GM19324 (cell line): ENCODE data around the gene NUP93.

Experiments used
- ATAC-seq: cut with Tn5 transposase; IDR thresholded peaks from one replicate; pipeline ENCODE4 v1.9.1; 2021; ENCODE audit warnings: mild to moderate bottlenecking, moderate library complexity; ENCODE audit not compliant: unreplicated experiment, low FRiP score

Gene NUP93

DNA sequence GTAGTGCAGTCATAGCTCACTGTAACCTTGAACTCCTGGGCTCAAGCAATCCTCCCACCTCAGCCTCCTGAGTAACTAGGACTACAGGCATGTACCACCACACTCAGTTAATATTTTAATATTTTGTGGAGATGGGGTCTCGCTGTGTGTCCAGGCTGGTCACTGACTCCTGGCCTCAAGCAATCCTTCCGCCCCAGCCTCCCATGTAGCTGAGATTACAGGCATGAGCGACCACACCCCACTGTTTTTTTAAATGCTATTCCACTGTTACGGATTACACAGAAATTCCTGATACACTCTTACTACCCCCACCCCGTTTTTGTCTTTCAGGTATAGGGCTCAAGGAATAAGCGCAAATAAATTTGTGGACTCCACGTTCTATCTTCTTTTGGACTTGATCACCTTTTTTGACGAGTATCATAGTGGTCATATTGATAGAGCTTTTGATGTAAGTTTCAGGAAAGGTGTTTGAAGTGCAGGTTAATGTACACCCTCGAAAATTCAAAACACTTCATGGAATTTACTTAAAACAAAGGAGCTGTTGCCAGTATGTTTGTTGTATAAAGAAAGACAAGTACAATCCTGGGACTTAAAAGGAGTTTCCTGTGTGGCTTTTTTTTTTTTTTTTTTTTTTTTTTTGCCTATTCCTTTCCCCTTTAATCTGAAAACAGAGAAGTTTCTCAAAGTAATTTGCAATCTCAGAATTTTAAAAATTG is 108.9 kb downstream of the NUP93 start:
- ATAC-seq: no peak

DNA sequence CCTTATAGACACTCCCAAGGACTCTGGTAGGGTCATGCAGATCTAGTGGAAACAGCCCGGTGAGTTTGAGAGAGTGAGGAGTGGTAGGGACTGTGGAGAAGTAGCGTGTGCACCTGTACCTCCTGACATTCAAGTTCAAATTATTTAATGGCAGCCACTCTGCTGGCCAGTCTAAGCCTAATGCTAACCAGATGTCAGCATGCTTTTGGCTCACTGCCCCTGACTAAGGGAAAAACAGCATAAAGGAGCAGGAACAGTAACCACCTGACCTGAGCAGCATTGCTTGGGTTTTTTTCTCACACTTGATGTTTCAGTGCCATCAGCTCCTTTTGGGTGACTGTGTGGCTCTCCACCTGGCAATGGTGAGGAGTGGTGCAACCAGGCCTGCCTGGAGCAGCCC is 111.3 kb downstream of the NUP93 start:
- no peak for ATAC-seq

DNA sequence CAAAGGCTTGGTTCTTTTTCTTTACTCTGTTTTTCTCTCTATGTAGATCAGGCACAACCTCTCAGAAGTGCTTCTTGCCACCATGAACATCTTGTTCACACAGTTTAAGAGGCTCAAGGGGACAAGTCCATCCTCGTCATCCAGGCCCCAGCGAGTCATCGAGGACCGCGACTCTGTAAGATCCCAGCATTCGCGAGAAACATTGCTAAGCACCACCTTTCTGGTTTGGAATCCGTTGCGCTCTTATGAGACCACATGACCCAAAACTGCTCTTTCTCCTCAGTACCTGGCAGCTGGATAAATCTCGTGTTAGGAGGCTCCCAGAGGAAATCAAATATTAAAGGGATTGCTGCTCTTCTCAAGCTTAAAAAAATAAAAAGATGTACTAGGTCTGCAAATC is 111.7 kb downstream of the NUP93 start:
- ATAC-seq: no peak

DNA sequence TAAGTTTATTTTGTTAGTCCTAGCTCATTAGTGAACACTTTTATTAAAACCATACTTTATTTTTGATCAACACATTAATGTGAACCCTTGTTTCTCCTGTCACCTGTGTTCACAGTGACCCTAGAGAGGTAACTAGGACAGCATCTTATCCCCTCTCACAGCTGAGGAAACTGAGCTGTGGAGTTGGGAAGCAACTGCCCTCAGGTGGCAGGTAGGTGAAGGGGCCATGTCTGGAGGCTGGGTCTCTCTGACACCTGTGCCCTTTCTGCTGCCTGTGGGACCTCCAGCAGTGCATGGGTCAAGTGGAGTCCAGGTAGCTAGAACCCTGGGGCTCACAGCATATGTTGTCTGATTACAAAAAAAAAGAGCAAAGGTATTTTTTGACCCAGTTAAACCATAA is 112.2 kb downstream of the NUP93 start:
- no peak for ATAC-seq

DNA sequence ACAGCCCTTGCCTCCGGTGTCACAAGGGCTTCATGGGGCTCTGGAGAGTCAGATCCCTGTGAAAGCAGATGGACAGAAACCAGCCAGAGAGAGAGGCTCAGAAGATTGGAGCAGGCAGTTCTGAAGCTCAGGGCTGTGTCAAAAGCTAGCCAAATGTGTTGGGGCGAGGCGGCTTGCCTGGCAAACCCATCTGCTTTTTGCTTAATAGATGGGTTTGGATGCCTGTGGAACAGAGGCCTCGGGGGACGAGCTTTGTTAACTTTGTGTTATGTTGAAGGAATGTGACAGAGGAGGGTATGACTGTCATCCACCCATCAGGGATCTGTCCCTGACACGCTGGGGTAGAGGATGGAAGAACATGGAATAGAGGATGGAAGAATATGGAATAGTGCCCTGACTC is 114.1 kb downstream of the NUP93 start:
- ATAC-seq: no peak

DNA sequence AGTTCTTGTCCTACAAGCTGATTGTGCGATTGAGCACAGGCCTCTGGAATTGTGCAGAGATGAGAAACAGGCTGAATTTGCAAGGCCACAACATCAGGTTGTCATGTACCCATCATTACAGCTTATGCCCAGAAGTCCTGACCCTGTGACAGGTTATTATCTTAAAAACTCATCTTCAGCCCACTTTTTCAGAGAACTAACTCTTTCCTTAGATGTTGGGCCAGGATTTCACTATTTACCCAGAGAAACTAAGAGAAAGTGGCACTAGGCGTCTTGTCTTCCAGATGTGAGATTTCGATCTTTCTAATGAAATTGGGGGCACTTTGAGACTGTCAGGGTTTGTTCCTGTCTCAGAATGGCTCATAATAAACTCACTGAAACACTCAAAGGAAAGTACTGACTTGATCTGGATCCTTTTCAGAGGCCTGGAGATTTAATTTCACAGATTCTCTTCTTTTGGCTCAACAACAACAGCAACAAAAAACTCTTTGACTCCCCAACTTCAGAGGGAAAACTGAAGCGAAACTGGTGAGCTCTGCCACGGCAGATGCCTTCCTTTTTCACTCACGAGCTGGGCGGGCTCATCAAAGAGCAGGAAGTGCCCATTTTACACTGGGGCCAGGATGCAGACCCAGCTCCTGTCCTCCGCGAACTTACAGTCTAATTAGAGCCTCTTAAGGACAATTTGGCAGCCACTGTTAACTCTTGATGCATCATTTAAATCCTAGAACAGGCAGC is 117.4 kb downstream of the NUP93 start:
- ATAC-seq: no peak

DNA sequence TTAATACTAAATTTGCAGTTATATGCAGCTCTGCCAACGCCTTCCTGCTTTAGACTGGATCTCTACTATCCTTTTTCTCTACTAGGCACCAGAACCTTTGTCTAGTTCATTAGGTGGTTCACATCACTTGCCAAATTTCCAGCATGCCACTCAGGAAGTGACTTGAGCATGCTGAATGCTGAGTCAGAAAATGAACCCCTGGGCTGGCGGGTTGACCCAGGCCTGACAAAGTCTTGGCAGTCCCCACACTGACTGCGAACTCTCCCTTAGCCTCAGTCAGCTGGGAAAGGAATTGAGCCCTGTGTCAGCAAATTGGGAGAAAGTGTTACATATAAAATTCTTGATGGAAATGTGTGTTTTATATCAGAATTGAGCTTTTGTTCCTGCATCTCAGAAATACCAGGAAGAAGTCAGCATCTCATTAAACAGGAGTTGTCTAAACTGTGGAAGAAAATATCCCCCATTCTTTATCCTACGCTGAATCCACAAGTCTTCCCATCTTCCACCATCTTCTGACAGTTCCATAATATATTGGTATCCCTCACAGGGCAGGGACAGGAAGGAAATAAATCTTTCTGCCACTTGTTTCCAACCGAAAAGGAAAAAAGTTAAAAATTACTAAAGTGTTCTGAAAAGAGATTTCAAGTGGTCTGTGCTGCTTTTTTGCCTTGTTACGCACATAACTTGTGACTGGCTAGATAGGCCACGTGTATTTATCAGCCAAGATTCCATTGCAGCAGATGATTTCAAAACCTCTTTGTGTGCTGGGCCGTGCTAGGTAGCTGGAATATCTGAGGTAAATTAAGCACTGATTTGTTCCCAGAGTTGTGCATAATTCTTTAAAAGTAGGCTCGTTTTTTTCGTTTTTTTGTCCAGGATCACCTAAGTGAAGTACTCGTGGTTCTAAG is 118.4 kb downstream of the NUP93 start:
- ATAC-seq: no peak

DNA sequence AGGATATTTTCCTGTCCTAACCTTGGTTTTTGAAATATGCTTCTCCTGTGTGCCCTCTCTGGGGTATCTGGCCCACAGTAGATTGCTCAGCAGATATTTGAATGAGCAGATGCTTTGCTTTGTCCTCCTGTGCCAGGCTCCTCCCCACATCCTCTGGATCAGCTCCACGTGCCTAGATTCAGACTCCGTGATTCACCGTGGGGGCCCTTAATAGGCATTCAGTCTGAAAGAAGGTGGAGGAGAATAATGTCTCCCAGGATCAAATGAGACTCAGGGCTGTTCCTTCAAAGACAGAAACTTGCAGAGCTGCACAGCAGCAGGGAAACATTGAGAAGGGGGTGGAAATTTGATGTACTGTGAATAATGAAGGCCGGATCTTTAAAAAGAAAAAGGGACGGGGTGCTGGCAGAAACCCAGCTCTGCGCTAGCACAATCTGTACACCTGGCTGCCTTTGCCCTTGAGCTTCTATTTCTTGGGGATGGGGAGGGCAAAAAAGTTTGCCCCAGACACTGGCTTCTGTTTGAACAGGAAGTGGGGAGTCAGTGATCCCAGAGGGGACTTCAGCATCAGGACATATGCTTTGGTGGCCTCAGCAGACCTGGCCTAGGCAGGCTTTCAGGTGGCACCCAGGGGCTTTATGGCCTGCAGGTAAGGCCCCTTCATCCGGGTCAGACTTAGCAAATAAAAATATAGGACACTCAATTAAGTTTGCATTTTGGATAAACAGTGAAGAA is 119.2 kb downstream of the NUP93 start:
- no peak for ATAC-seq

DNA sequence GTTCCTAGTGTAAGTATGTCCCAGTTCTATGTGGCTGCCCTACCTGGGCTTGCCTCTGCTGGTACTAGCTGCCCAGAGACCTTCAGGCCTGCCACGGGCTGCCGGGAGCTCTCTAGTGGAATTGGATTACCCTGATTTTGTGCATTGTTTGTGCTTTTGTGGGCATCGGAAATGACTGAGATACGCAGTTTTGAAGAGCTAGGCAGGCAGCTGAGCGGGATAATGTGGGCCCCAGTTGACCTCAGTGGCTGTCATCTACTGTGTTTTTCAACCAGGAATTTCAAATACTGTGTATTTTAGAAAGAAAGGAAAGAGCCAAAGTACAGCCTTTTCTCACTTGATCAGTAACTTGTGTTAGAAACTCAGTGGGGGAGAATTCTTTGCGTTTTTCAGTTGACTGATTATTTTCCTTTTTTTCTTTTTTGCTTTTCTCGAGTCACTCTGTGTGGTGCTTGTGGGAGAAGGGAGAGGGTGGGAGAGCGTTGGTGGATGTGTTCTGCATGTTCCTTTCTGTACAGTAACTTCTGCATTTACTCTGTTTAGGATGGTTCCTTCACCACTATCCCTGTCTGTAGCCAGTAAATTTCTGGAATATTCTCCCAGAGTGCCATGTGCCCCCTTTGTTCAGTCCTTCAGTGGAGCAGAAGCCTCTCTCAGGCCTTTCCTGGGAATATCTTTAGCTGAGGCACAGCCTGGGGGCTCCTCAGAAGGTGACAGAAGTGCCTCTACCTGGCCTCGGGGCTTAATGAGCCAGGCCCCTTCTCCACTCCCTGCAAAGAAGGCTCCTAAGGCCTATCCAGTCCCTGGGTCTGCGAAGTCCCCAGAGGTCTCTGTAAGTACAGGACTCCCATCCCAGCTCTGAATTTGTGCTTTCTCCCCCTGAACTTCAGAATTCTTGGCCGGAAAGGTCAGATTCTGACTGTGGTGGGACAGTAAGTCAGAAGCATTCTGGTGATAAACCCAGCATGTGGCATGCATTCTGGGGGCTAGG is 120.1 kb downstream of the NUP93 start:
- no peak for ATAC-seq

DNA sequence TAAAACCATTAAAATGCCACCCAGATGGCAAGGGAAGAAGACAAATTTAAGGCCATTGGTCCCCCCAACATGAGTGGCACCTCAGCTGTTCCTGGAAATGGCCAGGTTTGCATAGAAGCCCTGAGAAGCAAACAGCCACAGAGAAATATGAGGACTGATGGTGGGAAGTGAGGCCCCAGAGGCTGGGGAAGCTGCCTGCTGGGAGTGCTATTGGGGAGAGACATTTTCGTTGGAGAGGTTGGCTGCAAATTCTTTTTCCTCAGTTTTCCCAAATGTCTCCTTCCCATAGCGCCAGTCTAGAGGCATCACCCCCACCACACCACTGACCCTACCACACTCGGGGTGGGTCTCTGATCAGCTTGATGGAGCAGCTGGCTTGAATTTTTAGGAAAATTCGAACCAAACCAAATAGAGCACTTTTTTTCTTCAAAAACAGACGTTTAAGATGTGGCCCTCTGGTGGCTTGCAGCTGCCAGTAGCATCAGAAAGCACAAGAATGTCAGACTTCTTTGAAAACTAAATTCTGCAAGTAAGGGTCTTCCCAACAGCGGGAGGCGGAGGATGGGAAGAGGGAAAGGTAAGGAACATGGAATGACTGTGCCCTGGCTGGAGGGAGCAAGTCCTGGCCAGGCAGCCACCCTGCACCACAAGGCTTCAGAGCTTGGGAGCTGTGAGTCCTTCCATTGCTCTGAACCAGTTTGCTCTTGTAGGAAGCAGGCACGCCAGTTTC is 121.9 kb downstream of the NUP93 start:
- no peak for ATAC-seq

DNA sequence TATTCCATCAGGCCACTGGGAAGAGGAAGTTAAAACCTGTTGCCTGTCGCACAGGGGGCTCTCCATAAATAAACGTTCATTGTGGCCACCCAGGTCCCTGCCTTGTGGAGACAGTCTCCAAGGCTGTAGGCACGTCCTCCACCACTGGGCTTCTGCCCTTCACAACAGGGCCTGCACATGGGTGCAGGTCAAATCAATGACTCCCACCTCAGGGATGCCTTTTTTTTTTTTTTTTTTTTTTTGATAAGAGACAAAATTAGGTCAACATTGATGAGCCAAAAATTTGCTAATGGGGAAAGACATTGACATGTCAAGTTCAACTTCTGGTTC is 122.4 kb downstream of the NUP93 start:
- ATAC-seq: no peak

DNA sequence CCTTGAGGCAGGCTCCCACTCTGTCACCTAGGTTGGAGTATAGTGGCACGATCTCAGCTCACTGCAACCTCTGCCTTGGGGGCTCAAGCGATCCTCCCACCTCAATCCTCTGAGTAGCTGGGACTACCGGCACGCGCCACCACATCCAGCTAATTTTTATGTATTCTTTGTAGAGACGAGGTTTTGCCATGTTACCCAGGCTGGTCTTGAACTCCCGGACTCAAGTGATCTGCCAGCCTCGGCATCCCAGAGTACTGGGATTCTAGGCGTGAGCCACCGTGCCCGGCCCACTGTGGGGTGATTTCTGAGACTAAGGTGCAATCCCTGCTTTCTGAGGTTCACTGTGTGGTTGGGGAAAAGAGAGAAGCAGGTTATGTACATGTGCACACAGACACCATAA is 123.0 kb downstream of the NUP93 start:
- no peak for ATAC-seq

DNA sequence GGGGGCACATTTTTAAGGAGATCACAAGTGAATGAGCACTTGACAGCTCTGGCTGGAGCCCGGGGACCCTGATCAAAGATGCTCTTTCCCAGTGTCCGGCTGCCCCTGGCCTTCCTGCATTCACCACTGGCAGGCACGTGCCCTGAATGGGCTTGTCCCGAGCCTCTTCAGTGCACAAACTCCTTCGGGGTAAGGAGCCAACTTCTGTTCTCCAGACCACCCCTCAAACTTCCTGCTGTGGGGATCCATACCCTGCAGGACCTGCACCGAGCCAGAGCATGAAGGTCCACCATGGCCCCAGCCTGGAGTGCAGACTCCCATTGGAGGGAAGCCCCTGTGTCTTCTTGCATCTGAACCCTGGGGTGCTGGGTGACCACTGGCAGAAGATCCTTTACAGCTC is 125.3 kb downstream of the NUP93 start:
- no peak for ATAC-seq

DNA sequence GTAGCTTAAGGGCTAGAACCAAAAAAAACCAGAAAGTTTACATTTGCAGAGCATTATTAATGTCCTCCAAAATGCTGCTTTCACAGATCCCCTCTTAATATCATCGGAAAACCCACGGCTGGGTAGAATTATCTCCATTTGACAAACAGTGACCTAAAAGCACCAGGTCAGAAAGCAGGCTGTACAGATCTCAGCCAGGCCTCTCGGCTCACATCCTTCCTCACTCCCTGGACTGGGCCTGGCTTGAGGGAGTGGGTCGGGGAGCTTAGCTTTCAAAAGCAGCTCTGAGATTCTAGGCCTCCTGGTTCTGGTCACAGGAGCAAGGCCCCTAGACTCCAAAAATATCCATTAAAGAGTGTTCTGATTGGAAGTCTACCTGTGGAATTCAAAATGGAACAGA is 126.0 kb downstream of the NUP93 start:
- no peak for ATAC-seq

DNA sequence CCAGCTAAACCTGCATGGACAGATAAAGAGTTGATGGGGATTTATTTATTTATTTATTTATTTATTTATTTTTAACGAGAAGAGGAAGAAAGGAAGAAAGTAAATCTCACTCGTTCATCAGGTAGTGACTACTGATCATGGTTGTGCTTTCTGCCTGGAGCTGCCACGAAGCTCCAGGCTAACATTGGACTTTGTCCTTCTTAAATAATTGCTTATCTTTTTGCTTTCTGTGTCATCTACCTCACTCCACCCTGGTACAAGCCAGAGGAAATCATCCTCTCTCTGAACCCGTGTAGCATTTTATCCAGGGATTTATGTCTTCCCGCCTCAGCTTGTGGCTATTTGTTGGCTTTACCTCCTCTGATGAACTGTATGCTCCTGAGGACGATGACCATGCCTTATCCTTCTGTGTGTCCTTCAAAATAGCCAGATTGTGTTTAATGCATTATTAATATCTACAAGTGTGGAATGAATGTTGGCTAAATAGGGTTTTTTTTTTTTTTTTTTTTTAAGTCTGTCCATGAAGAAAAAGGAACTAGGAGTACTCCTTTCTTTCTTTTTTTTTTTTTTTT is 127.0 kb downstream of the NUP93 start:
- ATAC-seq: no peak

DNA sequence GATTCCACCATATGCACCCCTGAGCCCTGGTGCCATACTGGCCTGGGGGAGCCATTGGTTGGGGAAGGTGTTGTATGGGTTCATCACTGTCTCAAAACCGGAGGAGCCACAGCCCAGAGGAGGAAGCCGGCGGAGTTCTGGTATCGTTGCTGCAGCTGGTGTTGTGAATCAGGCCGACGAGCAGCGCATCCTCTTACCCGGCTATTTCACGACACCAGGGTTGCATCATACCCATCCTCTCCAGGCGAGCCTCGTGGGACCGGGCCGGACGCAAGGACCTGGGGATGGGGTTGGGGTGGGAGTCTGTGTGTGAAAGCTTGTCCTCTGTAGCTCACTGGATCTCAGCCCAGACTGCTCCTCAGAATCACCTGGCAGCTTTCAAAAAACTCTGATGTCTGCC is 128.4 kb downstream of the NUP93 start:
- ATAC-seq: no peak

DNA sequence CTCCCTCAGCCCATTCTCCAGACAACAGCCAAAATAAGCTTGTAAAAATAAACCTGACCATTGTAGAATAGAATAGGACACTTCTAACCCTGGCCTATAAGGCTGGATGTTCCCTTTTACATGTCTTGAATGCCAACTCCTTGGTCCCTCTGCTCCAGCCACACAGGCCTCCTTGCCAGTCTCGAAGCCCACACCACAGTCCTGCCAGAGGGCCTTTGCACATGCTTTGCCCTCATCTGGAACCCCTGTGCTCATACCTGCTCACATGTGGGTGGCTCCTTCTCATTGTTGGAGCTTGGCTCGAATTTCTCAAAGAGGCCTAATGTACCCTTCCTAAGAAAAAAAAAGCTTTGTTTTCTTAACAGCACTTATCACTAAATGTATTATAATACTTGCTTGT is 129.7 kb downstream of the NUP93 start:
- ATAC-seq: no peak

DNA sequence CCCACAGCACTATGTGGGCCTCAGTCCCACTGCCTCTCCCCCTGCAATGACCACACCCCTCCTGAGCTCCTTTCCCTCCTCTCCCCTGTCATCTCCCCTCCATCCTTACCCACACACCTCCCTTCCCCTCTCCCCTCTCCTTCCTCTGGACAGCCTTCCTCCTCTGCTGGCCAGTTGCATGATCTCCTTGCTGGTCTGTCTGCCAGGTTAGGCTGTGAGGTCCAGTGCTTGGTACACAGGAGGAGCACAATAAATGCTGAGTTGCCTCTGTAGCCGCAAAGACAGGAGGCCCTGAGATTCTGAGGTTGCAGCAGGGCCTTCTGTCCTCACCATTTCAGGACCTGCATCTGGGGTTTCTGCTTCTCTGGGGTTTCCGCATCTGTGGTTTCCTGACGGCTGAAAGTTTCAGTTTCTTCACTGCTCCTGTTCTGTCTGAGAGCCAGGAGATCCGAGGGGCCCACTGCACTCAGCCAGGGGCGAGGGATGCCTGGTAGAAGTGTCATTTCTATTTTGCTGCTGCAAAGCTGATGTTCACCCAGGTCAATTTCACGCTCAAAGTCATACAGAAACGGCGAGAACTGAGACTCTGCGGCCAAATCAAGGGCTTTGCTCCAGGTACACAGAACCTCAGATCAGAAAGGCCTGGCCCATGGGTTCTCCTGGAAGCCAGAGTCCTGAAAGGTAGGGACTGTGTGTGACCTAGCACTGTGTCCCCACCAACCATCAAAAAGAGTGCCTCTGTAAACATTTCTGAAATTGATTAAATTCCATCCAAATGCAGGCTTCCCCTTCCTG is 130.5 kb downstream of the NUP93 start:
- no peak for ATAC-seq
